ENCODE data around the gene DBP. TPM values are rescaled to one million over a fixed set of nuclear protein-coding genes. Genes with fewer than 3 reads are reported as not detected.

DBP gene
- total and polyA plus RNA-seq, 10 of the 15 experiments (the other 5 are each of a cell fraction or from before 2014, with no cell fraction given), result 2.0 to 10.6 (median 6.9) TPM

- TF ChIP-seq, protein P1, sequence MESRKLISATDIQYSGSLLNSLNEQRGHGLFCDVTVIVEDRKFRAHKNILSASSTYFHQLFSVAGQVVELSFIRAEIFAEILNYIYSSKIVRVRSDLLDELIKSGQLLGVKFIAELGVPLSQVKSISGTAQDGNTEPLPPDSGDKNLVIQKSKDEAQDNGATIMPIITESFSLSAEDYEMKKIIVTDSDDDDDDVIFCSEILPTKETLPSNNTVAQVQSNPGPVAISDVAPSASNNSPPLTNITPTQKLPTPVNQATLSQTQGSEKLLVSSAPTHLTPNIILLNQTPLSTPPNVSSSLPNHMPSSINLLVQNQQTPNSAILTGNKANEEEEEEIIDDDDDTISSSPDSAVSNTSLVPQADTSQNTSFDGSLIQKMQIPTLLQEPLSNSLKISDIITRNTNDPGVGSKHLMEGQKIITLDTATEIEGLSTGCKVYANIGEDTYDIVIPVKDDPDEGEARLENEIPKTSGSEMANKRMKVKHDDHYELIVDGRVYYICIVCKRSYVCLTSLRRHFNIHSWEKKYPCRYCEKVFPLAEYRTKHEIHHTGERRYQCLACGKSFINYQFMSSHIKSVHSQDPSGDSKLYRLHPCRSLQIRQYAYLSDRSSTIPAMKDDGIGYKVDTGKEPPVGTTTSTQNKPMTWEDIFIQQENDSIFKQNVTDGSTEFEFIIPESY (IDR thresholded peaks at IDR 0.05), result no peak
- TF ChIP-seq RAD21 (IDR thresholded peaks at IDR 0.05; ENCODE audit: insufficient read depth, low read depth, low read length) (no peak), MYB (IDR thresholded peaks at IDR 0.05; ENCODE audit: borderline replicate concordance, low read depth, low read length) (no peak), POU2F2 (IDR thresholded peaks at IDR 0.05; ENCODE audit: borderline replicate concordance, low read depth, low read length) (no peak), GATAD2B (conservative IDR thresholded peaks at IDR 0.05; ENCODE audit: low read depth) (0 out of 2 replicates have a peak, but pooled peaks have one; percentile 57), EGR1 (IDR thresholded peaks at IDR 0.05; ENCODE audit: borderline replicate concordance in 1 of 2, low read depth in 2 of 2, low read length in 2 of 2) (peak in 1 of 2 experiments; percentile 50; a peak in 1 of 3 replicates), RELB (IDR thresholded peaks at IDR 0.05; ENCODE audit: low read depth) (no peak), BACH1 (IDR thresholded peaks at IDR 0.05; ENCODE audit: borderline replicate concordance) (no peak), RCOR1 (conservative IDR thresholded peaks at IDR 0.05; ENCODE audit: low read depth, low read length) (no peak), KAT2A (conservative IDR thresholded peaks at IDR 0.05; ENCODE audit: control insufficient read depth, low read depth, low read length) (no peak), PKNOX1 (IDR thresholded peaks at IDR 0.05) (peak; percentile 84), CHD2 (IDR thresholded peaks at IDR 0.05; ENCODE audit: borderline replicate concordance, low read depth, low read length) (no peak), NFYA (IDR thresholded peaks at IDR 0.05; ENCODE audit: borderline replicate concordance, low read depth, low read length) (no peak), PAX8 (IDR thresholded peaks at IDR 0.05) (no peak), NKRF (conservative IDR thresholded peaks at IDR 0.05) (no peak), EZH2 (IDR thresholded peaks at IDR 0.05; ENCODE audit: borderline replicate concordance, control insufficient read depth, low read depth, low read length) (no peak), DPF2 (IDR thresholded peaks at IDR 0.05) (0 out of 2 replicates have a peak, but pooled peaks have one; percentile 49), SIX5 (IDR thresholded peaks at IDR 0.05; ENCODE audit: low read depth, low read length, severe bottlenecking) (no peak)
Measured at GRCh38 chr19:48636859-48637448, at the start of gene DBP (continued).
